ENCODE data around the gene AMPH.

GRCh38 chr7:38520741-38521140 is 110.4 kb downstream of the AMPH start:
- TF ChIP-seq EZH2 (IDR thresholded peaks at IDR 0.05) (no peak), POLR2AphosphoS5 (IDR thresholded peaks at IDR 0.05; ENCODE audit: borderline replicate concordance, low read depth, low read length) (no peak)

All from SK-N-MC (cell line).